Fibroblast of lung (primary cell): ENCODE measurements around the gene IL16.

Source experiments
- CTCF ChIP-seq, 2 donors: IDR thresholded peaks in 1 of 2; conservative IDR thresholded peaks in 1 of 2; 1 replicate in 1 of 2; 2 replicates in 1 of 2; pipeline ENCODE4 v1.5.1; 2011 to 2012; ENCODE audit warnings: low read length in 2 of 2, control low read depth in 1 of 2, inconsistent platforms in 1 of 2, low read depth in 1 of 2, mild to moderate bottlenecking in 1 of 2
- EZH2 ChIP-seq: IDR thresholded peaks from 2 replicates; pipeline ENCODE4 v1.5.1; 2012; ENCODE audit warnings: low read length, control low read depth, mild to moderate bottlenecking; ENCODE audit errors: missing control alignments

- TF ChIP-seq CTCF (conservative IDR thresholded peaks at IDR 0.05 in 1 of 2, IDR thresholded peaks at IDR 0.05 in 1 of 2; ENCODE audit: low read depth in 1 of 2, low read length in 2 of 2) = no peak
- TF ChIP-seq EZH2 = no peak
These were observed 113.8 kb downstream of the IL16 start for GRCh38 chr15:81310480-81310879.
